DOHH2 (cell line): Measurements from ENCODE around the gene DMRT1.

Source experiments
- H3F3A ChIP-seq: fragments of 200-600 bp; sonication (generic), shearing (Covaris generic); 2 replicates; pipeline ENCODE4 v1.6.0; 2016; ENCODE audit warnings: antibody characterized with exemption, mild to moderate bottlenecking; ENCODE audit not compliant: control insufficient read depth, insufficient read depth
- H3K27ac ChIP-seq: fragments of 200-600 bp; sonication (generic); 2 replicates; pipeline ENCODE4 v1.5.1; 2014; ENCODE audit warnings: low read depth, mild to moderate bottlenecking, low read length, moderate library complexity
- H3K27me3 ChIP-seq: fragments of 200-600 bp; sonication (generic); 2 replicates; pipeline ENCODE4 v1.6.1; 2014; ENCODE audit warnings: mild to moderate bottlenecking, low read length, mixed read lengths; ENCODE audit not compliant: control insufficient read depth
- H3K36me3 ChIP-seq: fragments of 200-600 bp; sonication (generic); 2 replicates; pipeline ENCODE4 v1.6.1; 2014; ENCODE audit warnings: mild to moderate bottlenecking, low read length, moderate library complexity, mixed read lengths; ENCODE audit not compliant: control insufficient read depth
- H3K4me1 ChIP-seq: fragments of 200-600 bp; sonication (generic); 2 replicates; pipeline ENCODE4 v1.6.1; 2014; ENCODE audit warnings: mild to moderate bottlenecking, low read length, mixed read lengths; ENCODE audit not compliant: control insufficient read depth
- H3K4me2 ChIP-seq: fragments of 200-600 bp; sonication (generic); 2 replicates; pipeline ENCODE4 v1.6.0; 2014; ENCODE audit warnings: mild to moderate bottlenecking, low read length, moderate library complexity
- H3K4me3 ChIP-seq: fragments of 200-600 bp; sonication (generic); 2 replicates; pipeline ENCODE4 v1.5.1; 2014; ENCODE audit warnings: mild to moderate bottlenecking, low read length, mixed read lengths
- H3K79me2 ChIP-seq: fragments of 200-600 bp; sonication (generic); 2 replicates; pipeline ENCODE4 v1.6.1; 2014; ENCODE audit warnings: mild to moderate bottlenecking, low read length, mixed read lengths; ENCODE audit not compliant: control insufficient read depth
- H3K9me2 ChIP-seq: fragments of 200-600 bp; sonication (generic); replicated peaks from 2 replicates; pipeline ENCODE4 v1.6.1; 2014; ENCODE audit warnings: mild to moderate bottlenecking, low read length, mixed read lengths; ENCODE audit not compliant: control insufficient read depth
- H3K9me3 ChIP-seq: fragments of 200-600 bp; sonication (generic); 2 replicates; pipeline ENCODE4 v1.6.1; 2014; ENCODE audit warnings: antibody characterized with exemption, low read length, mixed read lengths; ENCODE audit not compliant: control insufficient read depth, insufficient read depth
- H4K20me1 ChIP-seq: fragments of 200-600 bp; sonication (generic); 2 replicates; pipeline ENCODE4 v1.6.0; 2014; ENCODE audit warnings: low read depth, mild to moderate bottlenecking, antibody characterized with exemption, low read length, moderate library complexity; ENCODE audit not compliant: control insufficient read depth, insufficient read depth
- EZH2phosphoT487 ChIP-seq: fragments of 200-600 bp; sonication (generic); IDR thresholded peaks from 2 replicates; pipeline ENCODE4 v1.6.1; 2017; ENCODE audit warnings: borderline replicate concordance, mild to moderate bottlenecking, antibody characterized with exemption, low read length, moderate library complexity, mixed read lengths
- TF ChIP-seq, protein P1 (sequence below): fragments of 200-600 bp; sonication (generic); IDR thresholded peaks from one replicate; pipeline ENCODE4 v1.5.1; 2014; ENCODE audit warnings: antibody characterized with exemption, mild to moderate bottlenecking, low read depth, low read length; ENCODE audit not compliant: poor library complexity, severe bottlenecking

DMRT1 gene

DNA sequence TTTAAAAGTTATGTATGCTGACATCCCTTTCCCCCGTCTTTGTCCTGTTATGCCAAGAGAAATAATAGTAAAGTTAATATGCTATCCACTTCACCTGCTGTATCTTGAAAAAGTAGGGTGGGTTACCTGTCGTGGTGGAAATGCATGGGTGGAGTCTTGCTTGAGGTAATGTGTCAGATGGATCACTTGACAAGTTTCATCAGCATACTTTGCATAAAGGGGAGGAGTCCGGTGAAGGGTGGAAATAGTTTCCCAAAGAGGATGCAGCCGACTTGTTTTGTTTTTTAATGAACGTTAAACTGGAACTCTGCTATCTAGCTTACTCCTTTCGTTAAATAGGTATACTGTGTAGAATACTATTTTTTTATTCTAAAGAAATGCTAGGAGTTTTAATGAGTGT lies 125.9 kb downstream of the DMRT1 start:
- Histone ChIP-seq H3K27ac (no peak overlapping the region), H3K4me1 (peaks cover 7% of the 10 kb centered on the region), H4K20me1 (no peaks in the 10 kb centered on the region), H3K79me2 (no peaks in the 10 kb centered on the region), H3K36me3 (no peaks in the 10 kb centered on the region), H3K9me2 (no peaks in the 10 kb centered on the region), H3K4me2 (peak overlapping the region; percentile 35), H3K9me3 (peaks cover 4% of the 10 kb centered on the region; the same call in 1 of the 2 replicates), H3K27me3 (peaks cover 20% of the 10 kb centered on the region; the same call in 1 of the 2 replicates), H3K4me3 (0 out of 2 replicates have a peak overlapping the region, but pooled peaks have one; percentile 9), H3F3A (no peaks in the 10 kb centered on the region)
- TF ChIP-seq EZH2phosphoT487: no peak
- TF ChIP-seq, protein P1, sequence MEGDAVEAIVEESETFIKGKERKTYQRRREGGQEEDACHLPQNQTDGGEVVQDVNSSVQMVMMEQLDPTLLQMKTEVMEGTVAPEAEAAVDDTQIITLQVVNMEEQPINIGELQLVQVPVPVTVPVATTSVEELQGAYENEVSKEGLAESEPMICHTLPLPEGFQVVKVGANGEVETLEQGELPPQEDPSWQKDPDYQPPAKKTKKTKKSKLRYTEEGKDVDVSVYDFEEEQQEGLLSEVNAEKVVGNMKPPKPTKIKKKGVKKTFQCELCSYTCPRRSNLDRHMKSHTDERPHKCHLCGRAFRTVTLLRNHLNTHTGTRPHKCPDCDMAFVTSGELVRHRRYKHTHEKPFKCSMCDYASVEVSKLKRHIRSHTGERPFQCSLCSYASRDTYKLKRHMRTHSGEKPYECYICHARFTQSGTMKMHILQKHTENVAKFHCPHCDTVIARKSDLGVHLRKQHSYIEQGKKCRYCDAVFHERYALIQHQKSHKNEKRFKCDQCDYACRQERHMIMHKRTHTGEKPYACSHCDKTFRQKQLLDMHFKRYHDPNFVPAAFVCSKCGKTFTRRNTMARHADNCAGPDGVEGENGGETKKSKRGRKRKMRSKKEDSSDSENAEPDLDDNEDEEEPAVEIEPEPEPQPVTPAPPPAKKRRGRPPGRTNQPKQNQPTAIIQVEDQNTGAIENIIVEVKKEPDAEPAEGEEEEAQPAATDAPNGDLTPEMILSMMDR: no peak

GRCh38 chr9:967903-968641 lies 126.6 kb downstream of the DMRT1 start:
- H3K79me2 ChIP-seq: no peaks in the 10 kb centered on the region
- H3K27ac ChIP-seq: no peak overlapping the region
- H3K4me2 ChIP-seq: peak overlapping the region; percentile 35
- no peaks in the 10 kb centered on the region for H3F3A ChIP-seq
- no peaks in the 10 kb centered on the region for H3K9me2 ChIP-seq
- H3K36me3 ChIP-seq: no peaks in the 10 kb centered on the region
- 0 out of 2 replicates have a peak overlapping the region, but pooled peaks have one; percentile 9 for H3K4me3 ChIP-seq
- H3K27me3 ChIP-seq: peaks cover 20% of the 10 kb centered on the region; the same call in 1 of the 2 replicates
- TF ChIP-seq, protein P1: no peak
- TF ChIP-seq EZH2phosphoT487: no peak
- peaks cover 7% of the 10 kb centered on the region for H3K4me1 ChIP-seq
- peaks cover 4% of the 10 kb centered on the region; the same call in 1 of the 2 replicates for H3K9me3 ChIP-seq
- no peaks in the 10 kb centered on the region for H4K20me1 ChIP-seq

GRCh38 chr9:969310-970150 lies 128.0 kb downstream of the DMRT1 start:
- Histone ChIP-seq H3K27me3 (peaks cover 19% of the 10 kb centered on the region; the same call in 1 of the 2 replicates), H3K9me2 (no peaks in the 10 kb centered on the region), H3K4me2 (no peak overlapping the region), H3K4me1 (peaks cover 7% of the 10 kb centered on the region), H3K9me3 (peaks cover 4% of the 10 kb centered on the region; the same call in 1 of the 2 replicates), H3K27ac (no peak overlapping the region), H3K36me3 (no peaks in the 10 kb centered on the region), H3K4me3 (no peak overlapping the region), H3K79me2 (no peaks in the 10 kb centered on the region), H3F3A (no peaks in the 10 kb centered on the region), H4K20me1 (no peaks in the 10 kb centered on the region)
- TF ChIP-seq, protein P1: no peak
- no peak for TF ChIP-seq EZH2phosphoT487
